HG03045 (cell line): ENCODE results near the gene ITGA2.
A peak's percentile ranks its signal among the peaks of the same experiment; 100 is the strongest.

Source experiments
- ATAC-seq: cut with Tn5 transposase; IDR thresholded peaks from one replicate; pipeline ENCODE4 v1.9.1; 2021; ENCODE audit warnings: mild to moderate bottlenecking, moderate library complexity; ENCODE audit not compliant: unreplicated experiment

The ITGA2 gene

DNA sequence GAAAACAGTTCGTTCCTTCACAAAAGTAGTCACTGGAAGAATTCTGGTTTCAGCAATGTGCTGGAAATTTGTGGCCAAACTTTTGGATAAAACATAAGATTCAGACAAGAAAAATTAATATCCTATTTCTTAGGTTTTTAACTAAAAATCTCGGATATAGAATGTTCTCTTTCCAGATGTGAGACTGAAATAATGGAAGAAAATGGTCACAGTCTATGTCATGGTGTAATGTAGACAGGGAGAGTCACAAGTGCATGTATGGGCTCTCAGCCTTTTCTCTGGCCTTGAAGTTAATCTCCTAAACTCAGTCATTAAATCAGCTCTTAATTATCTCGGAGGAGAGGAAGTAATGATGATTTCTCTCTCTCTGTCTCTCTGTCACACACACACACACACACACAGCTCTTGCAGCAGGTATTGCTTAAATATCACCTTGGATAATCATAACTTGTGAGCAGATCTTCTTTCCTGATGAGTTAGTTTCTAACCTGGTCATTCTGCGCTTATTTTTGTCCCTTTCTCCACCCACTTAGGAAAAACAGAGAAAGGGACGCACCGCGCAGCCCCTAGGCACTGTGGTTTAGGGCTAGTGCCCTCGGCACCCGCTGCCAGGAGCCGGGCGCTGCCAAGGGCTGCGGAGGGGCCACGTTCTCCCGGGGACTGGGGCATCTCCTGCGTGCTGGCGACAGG lies 672 bp upstream of the ITGA2 start:
- ATAC-seq = peak; percentile 19

DNA sequence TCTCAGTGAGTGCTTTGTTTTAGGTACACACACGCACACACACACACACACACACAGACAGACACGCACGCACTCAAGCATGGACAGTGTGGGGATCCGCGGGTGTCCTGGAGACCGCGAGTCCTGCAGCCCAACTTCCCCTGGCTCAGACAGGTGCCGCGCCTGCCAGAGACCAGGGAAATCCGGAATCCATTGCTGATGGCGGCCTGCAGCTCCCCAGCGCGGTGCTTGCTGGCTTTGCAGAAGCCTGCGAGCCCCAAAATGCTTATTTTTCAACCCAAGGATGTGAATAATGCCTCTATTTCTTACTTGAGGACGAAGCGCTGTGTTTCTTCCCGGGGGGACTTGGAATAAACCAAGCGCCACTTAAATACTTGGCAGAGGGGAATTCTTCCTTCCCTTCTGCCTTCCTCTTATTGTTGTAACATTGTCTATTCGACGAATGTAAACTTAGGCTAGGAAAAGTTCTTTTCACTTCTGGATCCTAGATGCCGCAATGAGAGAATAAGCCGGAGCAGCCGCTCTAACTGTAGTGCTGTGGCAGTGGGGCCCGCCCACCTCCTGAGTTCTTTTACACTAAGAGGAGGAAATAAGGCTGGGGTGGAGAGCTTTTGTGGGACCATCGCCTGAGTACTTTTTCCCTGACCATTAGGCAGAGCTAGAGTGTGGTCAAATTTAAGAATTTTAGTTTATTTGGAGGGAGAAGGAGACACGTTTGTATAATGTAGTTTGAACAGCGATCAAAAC lies 802 bp downstream of the ITGA2 start:
- peak; percentile 13 for ATAC-seq

DNA sequence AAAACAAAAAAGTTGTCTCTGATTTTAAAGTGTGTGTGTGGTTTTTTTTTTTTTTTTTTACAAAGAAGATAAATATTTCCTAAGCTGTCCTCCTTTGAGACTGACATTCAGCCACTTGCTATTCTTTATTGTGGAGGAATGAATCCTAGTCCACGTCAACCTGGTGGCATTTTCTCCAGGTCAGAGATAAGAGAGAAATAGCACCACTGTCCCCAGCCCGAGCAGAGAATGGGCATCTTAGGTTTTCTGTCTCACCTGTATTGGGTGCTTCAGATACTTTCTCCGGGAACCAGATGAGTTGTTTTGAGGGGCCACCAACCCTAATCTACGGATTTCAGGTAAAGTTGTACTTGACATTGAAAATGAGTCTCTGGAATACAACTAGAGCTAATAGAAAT lies 1.4 kb downstream of the ITGA2 start:
- no peak for ATAC-seq

DNA sequence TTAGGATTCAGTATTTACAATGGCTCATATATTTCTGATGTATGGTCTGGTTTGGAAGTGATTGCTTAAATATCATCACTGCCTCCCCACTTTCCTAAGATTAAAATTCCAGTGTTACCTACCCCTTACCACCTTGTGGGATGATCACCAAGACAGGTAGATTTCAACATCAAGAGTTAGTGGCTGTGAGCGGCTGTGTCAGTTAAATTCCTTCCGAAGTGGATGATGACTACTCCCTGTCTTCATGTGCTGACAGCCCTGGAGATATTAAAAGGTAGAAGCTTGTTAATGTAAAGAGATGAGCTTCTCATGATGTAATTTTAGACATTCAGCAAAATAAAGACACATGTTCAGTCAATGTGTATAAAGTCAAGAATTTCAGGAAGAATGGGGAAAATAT lies 4.2 kb downstream of the ITGA2 start:
- no peak for ATAC-seq

DNA sequence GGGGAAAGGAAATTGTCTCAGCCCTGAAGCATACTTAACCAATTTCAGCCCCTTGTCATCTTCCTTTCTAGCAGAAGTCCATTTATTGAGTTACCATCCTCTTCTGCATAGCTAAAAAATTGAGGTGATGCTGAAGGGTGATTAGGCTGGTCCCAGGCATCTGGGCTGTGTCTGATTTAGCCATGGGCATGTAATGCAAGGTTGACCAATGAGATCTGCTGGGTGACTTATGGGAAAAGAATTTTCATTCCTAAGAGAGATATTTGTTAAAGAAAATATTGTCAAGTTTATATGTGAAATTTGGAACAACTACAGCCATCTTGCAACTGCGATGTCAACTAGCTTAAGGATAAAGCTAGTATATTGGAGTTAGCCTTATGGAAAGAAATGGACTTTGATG lies 5.1 kb downstream of the ITGA2 start:
- no peak for ATAC-seq

DNA sequence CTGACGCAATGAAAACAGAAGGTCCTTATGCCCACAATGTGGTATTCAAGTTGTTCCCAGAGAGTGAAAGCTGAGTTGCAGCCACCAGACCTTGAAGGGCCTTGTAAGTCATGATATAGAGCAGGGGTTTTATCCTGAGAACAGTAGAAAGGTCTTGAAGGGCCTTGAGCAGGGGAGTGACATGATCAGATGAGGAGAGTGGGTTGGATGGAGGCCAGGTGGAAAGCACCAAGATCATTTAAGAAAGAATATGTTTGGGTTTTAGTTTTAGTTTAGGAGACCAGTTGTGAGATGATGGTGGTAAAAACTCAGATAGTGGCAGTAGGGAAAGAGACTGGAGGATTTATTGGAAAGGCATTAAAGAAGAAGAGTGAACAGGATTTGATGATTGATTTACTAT lies 5.9 kb downstream of the ITGA2 start:
- no peak for ATAC-seq

DNA sequence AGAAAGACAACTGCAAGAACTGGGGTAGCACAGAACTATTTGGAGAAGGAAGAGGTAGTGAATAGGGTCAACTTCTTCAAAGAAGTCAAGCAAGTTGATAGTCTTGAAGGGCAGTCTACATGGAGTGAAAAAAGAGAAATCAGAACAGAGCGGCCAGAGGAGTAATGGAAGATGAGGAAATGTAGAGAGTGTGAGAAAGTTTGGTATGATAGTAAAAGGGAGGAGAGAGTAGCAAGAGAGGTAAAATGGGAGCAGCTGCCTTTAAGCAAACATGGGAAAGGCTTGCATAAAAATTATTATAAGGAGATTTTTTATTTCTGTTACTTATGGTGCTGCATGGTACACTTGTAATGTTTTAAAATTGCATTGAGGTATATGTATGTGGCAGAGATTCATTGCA lies 6.8 kb downstream of the ITGA2 start:
- ATAC-seq = no peak

DNA sequence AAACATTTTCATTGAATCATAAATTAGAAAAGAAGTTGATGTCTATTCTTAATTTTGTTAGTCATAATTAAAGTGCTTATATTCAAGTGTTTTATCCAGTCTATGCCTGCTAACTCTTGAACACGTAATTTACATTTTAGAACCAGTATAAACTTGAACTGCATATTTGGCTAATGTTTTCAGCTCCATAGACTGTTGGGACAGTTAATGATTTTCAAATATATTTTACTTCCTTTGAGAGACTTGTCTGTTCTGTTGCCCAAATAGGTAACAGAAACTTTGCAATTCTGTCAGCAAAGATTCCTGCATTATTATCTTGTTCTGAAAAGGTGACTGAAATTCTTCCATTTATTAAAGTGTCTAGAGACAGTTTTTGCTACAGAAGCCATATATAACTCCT lies 7.8 kb downstream of the ITGA2 start:
- ATAC-seq = no peak

DNA sequence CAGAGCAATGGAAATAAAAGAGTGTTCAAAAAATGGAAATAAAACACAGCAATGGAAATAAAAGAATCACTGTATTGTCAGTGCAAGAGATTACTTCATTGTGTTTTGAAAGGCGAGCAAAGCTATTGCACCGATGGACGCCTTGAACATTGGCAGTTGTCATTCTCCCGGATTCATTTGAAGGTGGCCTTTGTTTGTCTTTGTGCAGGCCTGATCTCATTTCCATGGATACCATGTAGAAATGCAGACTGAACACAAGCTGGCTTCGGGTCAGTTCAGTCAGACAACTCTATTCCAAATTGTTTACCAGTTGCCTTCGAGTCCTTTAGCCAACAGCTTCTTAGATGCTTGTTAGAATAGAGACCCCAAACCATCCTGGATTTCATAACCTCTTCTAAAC lies 8.3 kb downstream of the ITGA2 start:
- ATAC-seq = no peak

DNA sequence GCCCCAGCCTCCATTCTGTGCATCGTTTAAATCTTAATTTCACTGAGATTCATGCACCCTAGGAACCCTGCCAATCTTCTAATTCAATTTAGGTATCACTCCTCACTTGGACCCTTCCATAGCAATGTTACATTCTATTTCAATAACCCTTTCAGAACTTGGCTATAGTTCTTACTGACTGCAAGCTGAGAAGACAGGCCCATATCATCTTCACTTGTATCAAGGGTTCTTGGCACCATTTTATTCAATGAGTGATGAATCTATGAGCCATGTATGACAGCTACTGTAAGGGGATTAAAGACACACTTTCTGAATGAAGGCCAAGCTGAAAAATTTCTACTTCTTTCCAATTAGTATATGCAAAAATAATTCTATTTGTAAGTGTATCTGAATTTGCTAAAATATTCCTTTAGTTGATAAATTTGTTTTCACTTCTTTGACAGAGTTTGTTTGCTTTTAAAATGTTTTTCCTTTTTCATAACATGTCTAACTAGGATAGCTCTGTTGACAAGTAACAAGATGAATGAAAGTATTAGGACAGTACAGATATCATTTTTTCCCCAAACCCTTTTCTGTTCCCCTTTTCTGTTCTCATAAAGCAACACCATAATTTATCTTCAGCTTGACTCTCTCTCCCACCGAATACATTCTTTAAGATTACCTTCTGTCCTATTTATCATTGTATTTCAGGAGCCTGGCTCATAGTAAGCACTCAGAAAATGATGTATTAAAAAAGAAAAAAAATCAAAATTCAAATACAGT lies 9.6 kb downstream of the ITGA2 start:
- ATAC-seq = no peak

DNA sequence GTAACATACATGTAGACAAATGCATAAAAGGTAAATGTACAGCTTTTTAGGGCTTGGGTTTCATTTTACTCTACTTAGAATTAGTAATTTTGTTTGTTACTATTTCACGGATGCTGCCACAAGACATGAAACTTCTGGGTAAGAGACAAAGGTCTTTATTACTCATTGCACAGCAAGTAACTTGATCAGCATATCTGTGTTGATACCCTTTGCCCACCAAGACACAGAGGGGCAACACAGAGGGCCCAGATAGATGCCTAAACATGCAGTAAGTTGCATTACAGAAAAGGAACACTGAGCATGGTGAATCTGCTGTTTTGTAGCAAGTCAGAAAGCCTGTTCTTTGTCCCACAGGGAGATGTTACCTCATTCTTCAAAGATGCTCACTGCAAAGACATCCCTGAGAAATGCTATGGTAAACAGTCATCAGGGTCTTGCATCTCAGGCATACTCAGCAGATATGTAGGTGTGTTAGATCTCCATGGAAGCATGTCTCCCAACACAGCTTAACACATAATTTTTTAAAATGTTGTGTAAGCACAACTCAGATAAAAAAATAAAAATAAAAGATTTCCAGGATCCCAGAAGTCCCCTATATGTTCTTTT lies 10.3 kb downstream of the ITGA2 start:
- ATAC-seq = no peak

DNA sequence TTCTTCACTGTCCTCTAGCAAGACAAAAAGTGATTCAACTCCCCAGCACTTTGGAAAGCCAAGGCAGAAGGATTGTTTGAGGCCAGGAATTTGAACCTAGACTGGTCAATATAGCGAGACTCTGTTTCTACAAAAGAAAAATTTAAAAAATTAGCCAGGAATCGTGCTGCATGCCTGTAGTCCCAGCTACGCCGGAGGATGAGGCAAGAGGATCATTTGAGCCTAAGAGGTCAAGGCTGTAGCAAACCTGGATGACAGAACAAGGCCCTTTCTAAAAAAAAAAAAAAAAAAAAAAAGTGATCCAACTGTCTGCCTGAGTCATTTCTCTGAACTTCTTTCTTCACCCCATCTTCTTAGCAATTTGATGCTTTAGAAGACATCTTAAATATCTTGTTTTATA lies 12.4 kb downstream of the ITGA2 start:
- ATAC-seq = no peak

DNA sequence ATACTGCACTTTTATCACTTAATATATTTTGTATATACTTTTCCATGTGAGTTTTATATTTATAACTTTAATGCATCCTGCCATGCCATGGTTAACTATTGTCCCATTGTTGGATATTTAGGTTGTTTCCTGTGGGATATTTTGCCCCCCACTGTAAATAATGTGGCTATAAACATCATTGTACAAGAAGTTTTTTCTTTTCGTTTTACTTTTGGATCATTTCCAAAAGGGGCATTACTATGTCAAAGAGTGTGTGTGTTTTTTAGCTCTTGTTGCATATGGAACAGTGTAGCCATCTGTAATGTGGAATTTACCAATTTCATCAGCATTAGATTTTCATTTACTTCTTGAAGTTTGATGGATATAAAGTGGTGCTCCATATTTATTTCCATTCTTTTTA lies 13.3 kb downstream of the ITGA2 start:
- ATAC-seq = no peak

DNA sequence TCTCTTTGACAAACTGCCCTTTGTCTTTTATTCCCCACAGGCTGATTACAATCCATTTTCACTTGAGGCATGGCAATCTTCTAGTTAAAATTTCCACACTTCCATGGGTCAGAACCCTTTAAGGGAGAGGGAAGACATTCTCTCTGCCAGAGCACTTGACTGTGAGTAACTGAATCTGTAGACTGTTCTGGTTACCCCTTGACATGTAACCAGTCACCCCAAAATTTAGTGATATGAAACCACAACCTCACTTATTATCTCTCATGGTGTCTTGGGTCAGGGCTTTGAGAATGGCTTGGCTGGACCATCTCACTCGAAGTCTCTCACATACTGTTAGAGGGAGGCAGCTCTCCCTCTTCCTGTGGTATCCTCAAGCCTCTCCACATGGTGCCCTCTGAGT lies 14.0 kb downstream of the ITGA2 start:
- no peak for ATAC-seq

DNA sequence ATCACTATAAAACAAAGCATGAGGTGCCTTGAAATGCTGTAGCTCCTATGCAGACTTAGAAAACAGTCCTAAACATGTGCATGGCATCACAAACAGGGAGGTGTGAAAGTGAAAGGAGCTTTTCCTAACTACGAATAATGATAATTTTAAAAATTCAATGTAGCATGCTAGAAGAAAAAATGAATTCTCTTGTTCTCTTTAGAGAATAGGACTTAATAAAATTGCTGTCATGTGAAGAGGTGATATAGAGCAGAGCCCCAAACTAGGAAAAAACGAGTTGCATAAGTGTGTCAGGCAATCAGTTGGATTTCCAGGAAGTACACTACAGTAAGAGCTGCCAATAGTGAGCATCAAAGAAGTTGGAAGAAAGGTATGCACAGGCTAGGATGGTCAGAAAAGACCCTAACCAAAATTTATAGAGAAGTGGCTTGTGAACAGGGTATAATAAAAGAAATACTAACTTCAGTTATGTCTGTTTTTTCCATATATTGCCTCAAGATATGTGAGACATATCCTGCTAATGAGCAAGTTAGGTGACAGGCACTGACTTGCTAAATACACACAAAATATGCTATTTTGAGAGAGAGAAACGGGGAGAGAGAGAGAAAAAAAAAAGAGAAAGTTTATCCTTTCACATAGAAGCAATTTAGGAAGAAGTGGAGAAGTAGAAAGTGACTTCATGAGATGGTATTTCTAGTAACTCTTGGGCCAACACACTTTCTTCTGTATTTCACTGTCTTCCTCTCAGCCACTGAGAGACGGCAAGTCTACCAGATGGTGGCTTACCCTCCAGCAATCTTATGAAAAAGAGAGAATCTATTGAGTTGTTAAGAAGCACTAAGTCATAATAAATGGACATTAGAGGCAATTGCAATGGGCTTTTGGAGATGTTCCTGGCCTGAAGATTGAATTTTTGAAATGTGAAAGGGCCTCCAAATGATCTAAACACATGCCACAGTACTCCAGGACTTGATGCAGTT lies 18.0 kb downstream of the ITGA2 start:
- no peak for ATAC-seq

DNA sequence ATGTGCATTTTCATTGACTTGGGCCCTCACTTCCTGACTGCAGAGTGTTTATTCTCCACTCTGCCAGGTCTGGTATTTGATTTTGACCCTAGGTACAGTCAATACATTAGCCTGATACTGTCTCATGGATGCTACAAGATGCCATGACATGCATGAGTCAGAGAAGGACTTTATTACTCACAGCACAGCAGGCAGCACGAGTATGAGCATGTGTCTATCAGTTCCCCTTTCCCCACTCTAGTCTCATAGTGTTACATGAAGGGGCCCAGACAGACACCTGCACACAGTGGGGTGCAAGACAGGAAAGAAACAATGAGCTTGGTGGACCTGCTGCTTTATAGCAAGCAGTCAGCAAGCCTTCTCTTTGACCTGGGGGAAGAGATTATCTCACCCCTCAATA lies 19.6 kb downstream of the ITGA2 start:
- peak; percentile 97 for ATAC-seq

DNA sequence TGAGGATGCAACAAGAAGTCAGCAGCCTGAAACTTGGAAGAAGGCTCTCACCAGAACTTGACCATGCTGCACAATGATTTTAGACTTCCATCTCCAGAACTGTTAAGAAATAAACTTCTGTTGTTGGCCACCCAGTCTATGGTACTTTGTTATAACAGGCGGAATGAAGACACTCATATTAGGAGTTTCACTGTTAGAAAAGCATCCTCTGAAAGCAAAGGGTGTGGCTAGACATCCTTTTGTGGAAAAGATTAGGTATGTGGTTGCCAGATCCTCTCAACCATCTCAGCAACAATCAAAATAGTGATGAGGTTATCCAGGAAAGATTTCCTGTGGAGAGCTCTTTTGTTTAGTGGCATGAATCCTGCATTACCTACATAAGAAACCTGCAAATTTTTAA lies 20.7 kb downstream of the ITGA2 start:
- ATAC-seq = no peak

DNA sequence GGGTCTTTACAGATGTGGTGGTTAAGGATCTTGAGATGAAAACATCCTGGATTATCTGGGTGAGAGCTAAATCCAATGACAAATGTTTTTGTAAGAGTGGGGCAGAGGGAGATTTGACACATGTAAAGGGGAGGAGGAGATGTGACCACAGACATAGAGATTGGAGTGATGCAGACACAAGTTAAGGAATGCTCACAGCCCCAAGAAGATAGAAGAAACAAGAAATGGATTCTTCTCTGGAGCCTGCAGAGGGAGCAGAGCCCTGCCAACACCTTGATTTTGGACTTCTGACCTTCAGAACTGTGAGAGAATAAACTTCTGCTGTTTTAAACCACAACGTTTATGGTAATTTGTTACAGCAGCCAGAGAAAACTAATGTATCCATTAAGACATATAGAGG lies 21.7 kb downstream of the ITGA2 start:
- no peak for ATAC-seq

DNA sequence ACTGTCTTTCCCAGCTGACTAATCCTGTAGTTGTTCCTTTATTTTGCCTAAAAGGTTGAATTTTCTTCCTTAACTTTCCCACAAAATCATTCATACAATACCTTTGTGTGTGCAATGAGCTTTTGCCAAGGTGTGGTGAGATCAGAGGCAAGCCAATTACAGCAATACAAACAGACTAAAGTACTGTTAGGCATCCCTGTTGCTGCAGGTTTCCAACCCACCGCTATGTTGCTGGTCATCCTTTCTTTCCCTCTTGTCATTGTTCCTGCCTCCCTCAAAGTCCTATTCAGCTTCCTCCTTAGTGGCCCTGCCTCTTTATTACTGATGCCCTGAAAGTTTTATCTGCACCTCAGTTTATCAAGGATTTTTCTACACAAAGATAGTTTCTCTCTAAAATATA lies 22.1 kb downstream of the ITGA2 start:
- ATAC-seq = no peak

DNA sequence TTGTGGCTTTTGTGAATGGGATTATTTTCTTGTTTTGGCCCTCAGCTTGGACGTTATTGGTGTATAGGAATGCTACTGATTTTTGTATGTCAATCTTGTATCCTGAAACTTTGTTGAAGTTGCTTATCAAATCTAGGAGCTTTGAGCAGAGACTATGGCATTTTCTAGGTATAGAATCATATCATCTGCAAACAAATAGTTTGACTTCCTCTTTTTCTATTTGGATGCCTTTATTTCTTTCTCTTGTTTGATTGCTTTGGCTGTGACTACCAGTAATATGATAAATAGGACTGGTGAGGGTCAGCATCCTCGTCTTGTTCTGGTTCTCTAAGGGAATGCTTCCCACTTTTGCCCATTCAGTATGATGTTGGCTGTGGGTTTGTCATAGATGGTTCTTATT lies 24.7 kb downstream of the ITGA2 start:
- ATAC-seq = no peak
